GM19452 (cell line): ENCODE data around the gene CHMP4A.

Experiments used
- ATAC-seq: cut with Tn5 transposase; IDR thresholded peaks from one replicate; pipeline ENCODE4 v1.9.1; 2021; ENCODE audit not compliant: unreplicated experiment

Gene CHMP4A

DNA sequence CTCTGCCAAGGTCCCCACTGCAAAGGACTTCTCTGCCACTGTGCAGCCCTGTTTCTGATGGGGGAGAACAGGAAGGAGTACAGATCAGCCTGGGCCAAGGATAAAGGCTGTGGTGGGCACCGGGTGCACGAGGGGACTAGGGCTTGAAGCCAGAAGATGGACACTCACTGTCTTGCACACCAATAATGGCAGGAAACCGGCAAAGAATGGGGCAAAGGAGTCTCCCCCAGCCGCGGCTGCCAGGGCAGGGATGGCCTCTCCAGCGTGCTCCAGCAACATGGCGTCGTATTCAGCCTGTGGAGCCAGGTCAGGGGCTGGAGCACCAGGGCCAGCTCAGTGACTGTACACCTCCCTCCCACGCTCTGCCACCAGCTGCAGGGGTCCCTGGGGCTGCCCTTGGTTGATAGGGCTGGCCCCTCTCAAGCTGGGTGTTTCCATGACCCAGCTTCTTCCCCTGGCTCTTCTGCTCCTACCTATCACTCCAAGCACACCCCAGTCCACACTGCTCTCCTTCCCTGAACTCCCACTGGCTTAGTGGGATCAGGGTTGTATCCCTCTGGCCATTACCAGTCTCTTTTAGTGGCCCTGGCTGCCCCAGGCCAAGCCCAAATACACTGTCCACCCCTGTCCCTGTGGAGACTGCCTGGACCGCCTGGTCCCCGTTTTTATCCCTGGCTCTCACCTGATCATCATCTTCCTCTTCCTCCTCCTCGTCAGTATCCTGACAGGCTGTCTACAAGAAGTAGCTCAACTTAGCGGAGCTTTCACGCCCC lies 31.0 kb downstream of the CHMP4A start:
- no peak for ATAC-seq

DNA sequence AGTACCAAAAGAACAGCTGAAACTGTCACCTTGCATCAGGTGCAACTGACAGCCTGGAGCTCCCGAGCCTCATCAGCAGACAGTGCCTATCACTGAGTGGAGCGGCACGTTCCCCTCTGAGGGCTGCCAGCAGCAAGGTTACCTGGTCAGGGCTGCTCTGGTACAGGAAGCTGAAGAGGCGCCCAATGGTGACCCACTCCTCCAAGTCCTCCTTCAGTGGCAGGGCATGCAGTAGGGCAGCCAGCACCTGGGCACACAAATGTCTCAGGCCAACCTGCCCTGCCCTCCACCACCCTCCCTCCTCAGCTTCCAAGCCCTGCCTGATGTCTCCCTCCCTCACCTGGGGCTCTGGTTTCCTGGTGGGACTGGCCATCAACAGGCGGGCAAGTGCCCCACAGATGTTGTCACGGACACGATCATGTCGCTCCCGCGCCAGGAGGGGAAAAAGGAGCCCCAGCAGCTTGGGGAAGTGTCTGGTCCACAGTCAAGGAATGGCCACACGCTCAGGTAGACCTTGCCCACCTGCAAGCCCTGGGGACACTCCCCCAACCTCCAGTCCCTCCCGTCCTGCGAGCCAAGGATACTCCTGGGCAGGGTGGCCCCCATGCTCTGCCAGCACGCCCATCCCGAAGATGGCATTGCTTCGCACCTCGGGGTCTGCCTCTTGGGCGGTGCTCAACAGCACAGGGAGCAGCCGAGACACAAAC lies 31.8 kb downstream of the CHMP4A start:
- no peak for ATAC-seq

DNA sequence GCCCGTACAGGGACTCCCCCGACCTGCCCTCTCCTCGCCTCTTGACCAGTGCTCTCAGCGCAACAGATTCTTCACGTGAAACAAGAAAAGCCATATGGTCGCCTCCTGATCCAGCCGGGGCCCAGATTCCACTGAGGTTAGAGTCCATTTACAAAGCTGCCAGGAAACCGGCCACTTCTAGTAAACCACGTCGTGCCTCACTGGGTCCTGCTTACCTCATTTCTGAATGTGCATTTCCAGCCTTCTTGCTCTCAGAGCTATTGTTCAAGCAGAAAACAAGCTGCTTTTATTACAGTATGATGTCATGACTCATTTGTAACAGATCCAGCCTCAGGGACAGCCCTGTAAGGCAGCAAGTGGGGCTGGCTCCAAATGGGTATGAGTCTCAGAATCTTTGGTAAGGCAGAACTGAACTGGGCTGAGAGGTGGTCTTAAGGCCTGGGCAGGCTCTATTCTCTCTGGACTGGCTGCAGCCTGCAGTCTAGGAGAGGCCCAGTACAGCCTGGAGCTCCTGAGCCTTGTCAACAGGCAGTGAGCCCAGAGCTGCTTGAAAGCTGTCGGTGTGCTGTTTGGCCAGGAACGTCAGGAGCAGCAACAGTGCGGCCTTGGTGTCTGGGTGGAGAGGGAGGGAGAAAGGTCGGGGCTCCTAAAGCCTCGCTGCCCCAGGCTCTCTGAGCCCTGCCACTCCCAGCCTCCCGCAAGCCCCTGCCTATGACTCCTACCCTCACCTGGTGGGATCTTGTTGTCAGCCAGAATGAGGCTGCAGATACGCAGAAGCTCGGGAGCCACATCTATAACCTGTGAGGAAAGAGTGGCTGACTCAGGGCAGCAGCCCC lies 33.1 kb downstream of the CHMP4A start:
- ATAC-seq = no peak

DNA sequence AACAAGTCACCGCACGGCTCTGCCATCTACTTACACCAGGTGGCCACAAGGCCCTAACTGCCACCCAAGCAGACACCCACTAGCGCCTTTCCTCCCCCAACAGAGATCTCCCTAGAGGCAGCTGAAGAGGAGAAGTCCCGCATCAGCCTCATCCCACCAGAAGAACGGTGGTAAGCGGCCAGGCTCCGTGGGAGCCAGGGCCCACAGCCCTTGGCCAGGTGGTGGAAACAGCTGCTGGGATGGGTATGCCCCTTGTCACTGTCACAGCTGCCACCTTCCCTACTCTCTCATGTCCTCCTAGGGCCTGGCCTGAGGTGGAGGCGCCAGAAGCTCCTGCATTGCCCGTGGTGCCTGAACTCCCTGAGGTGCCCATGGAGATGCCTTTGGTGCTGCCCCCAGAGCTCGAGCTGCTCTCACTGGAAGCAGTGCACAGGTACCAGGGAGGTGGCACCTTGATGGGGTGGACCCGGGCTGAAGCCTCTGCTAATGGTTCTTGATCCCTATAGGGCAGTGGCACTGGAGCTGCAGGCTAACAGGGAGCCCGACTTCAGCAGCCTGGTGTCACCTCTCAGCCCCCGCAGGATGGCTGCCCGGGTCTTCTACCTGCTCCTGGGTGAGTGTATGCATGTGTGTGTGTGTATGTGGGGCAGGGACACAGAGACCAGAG lies 33.9 kb downstream of the CHMP4A start:
- no peak for ATAC-seq

DNA sequence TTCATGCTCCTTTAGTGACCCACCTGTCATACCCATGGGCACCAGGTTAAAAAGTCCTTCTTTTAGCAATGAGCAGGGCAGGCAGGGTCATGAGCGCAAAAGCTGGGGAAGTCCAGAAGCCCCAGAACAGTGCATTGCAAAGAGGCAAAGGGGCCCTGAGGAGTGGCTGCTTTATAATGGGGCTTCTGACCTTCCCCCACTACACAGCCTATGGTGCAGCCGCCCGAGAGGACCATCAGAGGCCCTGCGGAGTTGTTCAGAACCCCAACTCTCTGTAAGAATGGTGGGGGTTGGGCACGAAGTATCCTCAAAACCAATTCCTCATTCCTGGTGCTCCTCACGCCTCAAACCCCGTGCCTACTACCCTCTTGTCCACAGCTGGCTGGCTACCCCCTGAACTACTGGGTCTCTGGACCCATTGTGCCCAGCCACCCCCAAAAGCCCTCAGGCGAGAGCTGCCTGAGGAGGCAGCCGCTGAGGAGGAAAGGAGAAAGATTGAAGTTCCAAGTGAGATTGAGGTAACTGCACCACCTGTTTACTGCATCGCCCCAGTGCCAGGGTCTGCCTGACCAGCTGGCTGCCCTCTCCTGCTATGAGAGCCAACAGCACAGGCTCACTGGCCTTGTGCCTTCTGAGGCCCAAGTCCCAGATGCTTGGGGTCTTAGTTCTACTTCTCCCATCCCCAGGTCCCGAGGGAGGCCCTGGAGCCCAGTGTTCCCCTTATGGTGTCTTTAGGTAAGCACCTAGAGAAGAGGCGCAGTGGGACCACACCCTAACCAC lies 34.7 kb downstream of the CHMP4A start:
- no peak for ATAC-seq

DNA sequence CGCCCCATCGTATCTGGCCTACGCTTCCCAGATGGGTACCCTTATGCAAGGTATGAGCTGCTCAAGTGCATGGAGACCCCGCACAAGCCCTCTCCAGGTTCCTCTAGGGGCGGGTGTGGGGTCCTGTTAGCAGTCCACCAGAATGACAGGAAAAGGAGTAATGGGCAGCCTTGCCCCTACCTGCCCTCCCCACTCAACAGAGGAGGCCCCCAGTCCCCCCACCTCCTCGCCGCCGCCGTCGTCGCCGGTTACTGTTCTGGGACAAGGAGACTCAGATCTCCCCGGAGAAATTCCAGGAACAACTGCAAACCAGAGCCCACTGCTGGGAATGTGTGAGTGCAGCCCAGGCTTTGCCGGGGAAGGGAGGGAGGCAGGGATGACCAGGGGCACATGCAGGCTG lies 35.4 kb downstream of the CHMP4A start:
- no peak for ATAC-seq

DNA sequence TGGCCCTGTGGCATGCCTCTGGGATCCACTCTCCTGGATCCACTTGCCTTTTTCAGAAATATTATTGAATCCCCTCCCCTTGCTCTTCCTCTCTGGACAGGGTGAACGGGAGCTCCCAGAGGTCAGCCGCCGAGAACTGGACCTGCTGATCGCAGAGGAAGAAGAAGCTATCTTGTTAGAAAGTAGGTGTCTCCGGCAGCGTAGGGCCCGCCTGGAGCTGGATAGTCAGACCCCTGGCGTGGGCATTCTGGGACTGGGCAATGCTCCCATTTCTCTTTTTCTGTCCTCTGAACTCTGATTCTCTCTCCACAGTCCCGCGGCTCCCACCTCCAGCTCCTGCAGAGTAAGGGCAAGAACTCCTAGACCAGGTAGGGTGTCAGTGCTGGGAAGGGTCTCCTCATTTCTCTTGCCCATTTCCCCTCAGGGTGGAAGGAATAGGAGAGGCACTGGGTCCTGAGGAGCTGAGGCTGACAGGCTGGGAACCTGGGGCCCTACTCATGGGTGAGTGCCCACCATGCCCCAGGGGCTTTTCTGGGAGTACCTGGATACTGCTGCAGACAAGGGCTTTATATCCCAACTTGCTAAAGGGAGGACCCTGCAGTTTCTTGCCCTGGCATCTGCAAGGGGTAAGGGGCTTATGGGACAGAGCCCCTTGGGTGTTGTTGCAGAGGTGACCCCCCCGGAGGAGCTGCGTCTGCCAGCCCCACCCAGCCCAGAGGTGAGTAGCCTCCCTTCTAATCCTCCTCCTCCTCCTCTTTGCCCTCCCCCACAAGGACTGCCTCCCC lies 36.1 kb downstream of the CHMP4A start:
- no peak for ATAC-seq

DNA sequence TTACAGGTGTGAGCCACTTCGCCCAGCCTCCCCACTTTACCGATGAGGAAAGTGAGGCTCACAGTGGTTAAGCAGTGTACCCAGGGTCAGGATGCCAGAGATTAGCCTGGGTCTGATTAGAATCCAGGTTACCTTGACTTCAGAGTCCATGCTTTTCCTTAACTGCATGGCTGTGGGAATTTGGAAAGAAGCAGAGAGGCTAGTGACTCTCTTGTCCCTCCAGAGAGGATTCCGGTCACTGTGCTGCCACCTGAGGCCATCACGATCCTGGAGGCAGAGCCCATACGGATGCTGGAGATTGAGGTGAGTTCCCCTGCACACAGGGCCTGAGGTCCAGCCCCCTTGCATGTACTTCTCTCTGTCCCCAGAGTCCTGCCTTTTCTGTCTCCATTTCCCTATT lies 36.7 kb downstream of the CHMP4A start:
- ATAC-seq = no peak

DNA sequence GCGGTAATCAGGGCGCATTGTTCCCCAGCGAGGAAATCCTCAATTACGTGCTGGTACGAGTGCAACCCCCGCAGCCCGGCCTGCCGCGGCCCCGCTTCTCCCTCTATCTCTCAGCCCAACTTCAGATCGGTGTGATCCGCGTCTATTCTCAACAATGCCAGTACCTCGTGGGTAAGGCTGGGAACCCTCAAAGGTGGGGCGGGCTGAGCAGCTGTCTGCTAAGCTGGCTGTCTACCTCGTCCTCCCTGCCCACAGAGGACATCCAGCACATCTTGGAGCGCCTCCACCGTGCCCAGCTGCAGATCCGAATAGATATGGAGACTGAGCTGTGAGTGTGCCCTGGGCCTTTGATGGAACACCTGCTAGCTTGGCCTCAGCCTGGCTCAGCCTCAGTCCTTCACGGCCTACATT lies 40.4 kb downstream of the CHMP4A start:
- ATAC-seq = no peak

DNA sequence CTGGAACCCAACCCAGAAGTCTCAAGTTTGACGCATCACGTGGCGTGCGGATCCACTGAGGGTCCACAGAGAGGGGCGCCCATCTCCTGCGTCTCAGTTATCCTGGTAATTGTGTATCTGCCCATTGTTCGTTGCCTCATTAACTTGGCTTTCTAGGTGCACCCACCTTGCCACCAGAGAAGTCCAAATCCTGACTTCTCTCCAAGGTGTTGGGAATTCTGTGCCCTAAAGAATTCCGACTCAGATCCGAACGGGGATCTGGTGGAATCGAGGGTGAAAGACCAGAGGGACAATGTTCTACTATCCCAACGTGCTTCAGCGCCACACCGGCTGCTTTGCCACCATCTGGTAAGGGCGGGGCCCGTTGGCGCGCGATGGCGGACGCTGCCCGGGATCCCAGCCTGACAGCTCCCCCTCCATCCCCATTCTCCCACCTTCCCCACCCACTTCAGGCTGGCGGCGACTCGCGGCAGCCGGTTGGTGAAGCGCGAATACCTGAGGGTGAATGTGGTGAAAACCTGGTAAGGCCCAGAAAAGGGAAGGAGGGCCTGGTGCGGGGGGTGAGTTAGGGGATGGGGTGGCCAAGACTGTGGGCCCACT lies 40.9 kb downstream of the CHMP4A start:
- ATAC-seq = no peak

DNA sequence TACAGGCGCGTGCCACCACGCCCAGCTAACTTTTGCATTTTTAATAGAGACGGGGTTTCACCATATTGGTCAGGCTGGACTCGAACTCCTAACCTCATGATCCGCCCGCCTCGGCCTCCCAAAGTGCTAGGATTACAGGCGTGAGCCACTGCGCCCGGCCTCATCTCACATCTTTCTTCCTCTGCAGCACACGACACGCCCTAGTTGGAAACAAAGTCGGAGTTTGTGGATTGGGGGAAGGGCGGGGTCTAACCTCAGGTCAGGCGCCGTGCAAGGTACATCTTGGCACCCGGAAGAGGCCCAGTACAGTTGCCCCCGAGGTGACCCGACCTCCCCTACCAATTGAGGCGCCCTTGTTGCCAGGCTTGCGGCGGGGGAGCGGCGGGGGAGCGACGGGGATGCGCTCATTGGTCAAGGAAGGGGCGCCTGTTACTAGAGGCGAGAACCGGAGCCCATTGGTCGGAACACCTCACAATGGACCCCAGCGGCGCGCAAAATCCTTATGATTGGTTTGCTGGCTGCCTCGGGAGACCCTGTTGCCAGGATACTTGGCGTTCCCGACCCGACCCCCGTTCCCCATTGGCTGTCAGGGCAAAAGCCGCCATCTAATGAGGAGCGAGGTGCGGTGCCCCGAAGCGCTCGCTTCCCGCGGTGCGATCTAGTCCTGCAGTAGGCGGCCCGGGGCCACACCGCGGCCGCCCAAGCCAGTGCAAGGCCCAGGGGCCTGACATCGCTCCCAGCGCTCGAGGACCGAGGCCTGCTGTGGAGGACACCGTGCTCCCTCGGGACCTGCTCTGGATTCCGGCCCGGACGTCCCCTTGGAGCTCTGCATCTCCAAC lies 41.6 kb downstream of the CHMP4A start, which contains the start of gene REC8:
REC8 (plus strand) TSS at position 659 of the 839 bp plus-strand sequence. CDS start 473 bp downstream, outside the sequence.
- ATAC-seq = peak; percentile 77

DNA sequence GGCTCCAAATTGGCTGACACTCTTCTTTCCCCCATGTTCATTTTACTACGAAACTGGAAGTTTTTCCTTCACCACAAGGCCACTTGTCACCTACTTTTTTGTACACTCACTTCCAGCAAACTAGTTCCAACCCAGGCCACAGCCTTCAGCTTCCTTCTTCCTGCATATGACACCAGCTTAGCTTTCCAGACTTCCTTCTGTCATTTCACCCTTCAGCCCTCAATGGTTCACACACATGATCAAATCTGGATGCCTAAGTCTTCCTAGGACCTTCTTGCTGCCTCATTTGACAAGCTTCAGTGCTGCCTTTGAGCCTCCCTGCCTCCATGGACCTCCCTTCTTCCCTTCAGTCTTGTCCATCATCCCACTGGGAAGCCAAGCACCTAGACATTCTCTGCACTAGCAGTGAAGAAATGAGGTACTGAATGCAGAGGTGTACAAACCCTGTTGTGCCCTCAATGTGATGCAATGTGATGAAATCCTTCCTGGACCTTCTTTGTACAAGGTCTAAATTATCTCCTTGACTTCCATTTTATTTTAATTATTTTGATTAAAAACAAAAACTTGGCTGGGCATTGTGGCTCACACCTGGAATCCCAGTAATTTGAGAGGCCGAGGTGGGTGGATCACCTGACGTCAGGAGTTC lies 45.7 kb downstream of the CHMP4A start:
- no peak for ATAC-seq

DNA sequence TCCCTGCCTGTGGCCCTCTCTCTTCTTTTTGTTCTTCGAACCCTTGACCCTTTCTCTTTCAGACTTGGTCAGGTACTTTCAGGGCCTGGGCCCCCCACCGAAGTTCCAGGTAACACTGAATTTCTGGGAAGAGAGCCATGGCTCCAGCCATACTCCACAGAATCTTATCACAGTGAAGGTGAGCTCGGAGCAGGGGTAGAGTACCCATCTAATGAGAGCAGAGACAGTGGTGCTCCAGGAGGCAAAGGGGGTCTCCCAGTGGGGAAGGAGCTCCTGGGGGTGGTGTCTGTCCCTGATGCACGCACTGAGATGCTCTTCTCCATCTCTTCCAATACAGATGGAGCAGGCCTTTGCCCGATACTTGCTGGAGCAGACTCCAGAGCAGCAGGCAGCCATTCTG lies 47.5 kb downstream of the CHMP4A start:
- no peak for ATAC-seq

DNA sequence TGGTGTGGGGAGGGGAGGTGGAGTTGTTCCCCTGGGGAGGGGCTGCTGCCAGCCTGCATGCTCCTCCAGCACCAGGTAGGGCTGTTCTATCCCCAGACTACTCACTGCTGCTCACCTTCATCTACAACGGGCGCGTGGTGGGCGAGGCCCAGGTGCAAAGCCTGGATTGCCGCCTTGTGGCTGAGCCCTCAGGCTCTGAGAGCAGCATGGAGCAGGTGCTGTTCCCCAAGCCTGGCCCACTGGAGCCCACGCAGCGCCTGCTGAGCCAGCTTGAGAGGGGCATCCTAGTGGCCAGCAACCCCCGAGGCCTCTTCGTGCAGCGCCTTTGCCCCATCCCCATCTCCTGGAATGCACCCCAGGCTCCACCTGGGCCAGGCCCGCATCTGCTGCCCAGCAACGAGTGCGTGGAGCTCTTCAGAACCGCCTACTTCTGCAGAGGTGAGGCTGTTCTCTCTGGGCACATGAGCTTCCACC lies 48.7 kb downstream of the CHMP4A start:
- no peak for ATAC-seq

DNA sequence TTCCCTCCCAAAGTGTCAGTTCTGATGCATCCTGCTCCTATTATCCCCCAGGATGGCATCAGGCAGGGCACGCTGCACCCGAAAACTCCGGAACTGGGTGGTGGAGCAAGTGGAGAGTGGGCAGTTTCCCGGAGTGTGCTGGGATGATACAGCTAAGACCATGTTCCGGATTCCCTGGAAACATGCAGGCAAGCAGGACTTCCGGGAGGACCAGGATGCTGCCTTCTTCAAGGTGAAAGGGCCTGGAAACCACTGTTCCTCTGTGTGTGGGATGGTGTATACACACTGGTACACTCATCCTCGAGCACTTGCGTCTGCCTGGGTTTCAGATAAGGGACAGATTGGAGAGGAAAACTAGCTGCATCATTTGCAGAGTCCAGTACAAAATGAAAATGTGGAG lies 51.2 kb downstream of the CHMP4A start:
- ATAC-seq = no peak

DNA sequence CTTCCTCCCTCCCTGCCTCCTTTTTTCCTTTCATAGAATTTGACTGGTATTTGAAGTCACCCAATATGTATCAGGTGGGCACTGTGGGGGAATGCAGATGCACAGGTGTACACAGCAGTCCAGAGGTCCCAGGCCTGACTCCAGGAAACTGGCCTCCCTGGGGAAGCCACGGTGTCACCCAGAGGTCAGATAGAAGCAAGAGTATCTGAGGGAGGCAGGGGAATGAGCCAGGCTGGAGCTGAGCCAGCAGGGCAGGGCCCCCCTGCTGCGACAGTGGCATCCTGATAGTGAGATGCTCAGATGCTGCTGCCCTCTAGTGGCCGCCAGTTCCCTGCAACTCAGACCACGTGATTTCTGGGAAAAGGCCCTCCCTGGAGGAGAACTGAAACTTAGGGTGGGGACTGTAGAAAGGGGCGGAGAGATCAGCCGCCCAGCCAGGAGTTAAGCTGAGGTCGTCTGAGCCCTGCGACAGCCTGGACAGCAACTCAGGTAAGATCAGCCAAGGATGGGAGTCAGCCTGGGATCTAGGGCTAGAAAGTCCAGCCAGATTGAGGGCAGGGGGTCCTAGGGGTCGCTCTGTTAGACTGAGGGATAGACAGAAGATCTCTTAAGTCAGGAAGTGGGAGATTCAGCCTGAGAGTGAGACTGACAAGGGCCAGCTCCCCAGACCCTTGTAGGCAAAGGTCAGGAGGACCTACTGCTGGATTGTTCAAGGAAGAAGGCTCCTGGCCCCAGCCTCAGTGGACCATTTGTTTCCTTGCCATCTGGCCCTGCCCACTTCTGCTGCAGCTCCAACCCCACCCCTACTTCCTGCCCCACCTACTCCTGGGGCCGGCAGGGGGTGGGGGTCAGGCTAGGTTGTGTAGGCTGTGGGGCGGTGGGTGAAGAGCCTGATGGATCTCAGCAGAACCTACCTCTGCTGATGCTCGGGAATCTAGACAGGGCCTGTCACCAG lies 52.2 kb downstream of the CHMP4A start, which contains the start of gene IRF9:
IRF9 (plus strand) TSS at position 416 of the 955 bp plus-strand sequence. CDS start 880 bp downstream, outside the sequence.
- peak; percentile 81 for ATAC-seq
